Psoas muscle (tissue), 8 donors: ENCODE measurements around the gene COL5A2. TPM values are rescaled to one million over a fixed set of nuclear protein-coding genes. Genes with fewer than 3 reads are reported as not detected.

Experiments used
- ATAC-seq, 4 donors: fragments of 200-7000 bp; cut with Tn5 transposase; one replicate each; pipeline ENCODE4 v1.9.1; 2020; ENCODE audit warnings: moderate library complexity in 3 of 4, mild to moderate bottlenecking in 2 of 4
- DNase-seq, 2 donors: peaks; one replicate each; pipeline ENCODE4 v3.0.0-alpha.2; 2020
- H3K27ac ChIP-seq: fragments of 200-600 bp; one replicate; pipeline ENCODE4 v1.8.0; 2022
- H3K27me3 ChIP-seq, 3 donors: fragments of 200-600 bp in 1 of 3; one replicate each; pipeline versions ENCODE4 v1.6.1 to v1.8.0; 2013 to 2022; ENCODE audit warnings: low read length in 2 of 3, mild to moderate bottlenecking in 2 of 3, moderate library complexity in 1 of 3; ENCODE audit not compliant: insufficient read depth in 3 of 3
- H3K36me3 ChIP-seq, 2 donors: fragments of 200-600 bp in 1 of 2; one replicate each; pipeline versions ENCODE4 v1.6.1 to v1.8.0; 2013 to 2022; ENCODE audit warnings: low read depth in 1 of 2, mild to moderate bottlenecking in 1 of 2, moderate library complexity in 1 of 2; ENCODE audit not compliant: insufficient read depth in 1 of 2
- H3K4me1 ChIP-seq: fragments of 200-600 bp; one replicate; pipeline ENCODE4 v1.8.0; 2022
- H3K4me3 ChIP-seq: fragments of 200-600 bp; one replicate; pipeline ENCODE4 v1.8.0; 2022; ENCODE audit warnings: mild to moderate bottlenecking
- H3K9me3 ChIP-seq: fragments of 200-600 bp; one replicate; pipeline ENCODE4 v1.8.0; 2022
- CTCF ChIP-seq: fragments of 200-600 bp; IDR thresholded peaks from one replicate; pipeline ENCODE4 v1.8.0; 2022; ENCODE audit warnings: antibody characterized with exemption
- WGBS, 3 donors: extraction: QIAGEN DNeasy Blood & Tissue Kit; methylation state at CpG; one replicate each; pipeline versions ENCODE4 v1.1.6 to v1.1.7; 2013; 5-methylcytosine and 5-hydroxymethylcytosine counted together
- intact Hi-C, 2 donors: fragments of 100-400 bp; cut with DNase I; formaldehyde crosslinking; loops; one replicate each; pipeline versions ENCODE4 v1.11.0 to v1.14.2; 2022
- polyA plus RNA-seq, 3 donors: library from polyadenylated mRNA; stranded (reverse); fragments of 200-250 nt; gene quantifications; one replicate each; pipeline ENCODE4 v1.2.3, GENCODE V29; 2013
- total RNA-seq, 4 donors: library from RNA; stranded (reverse); fragmentation: NEBNext Ultra II Directional in 2 of 4; extraction: Animal tissue kit (Norgen Biotek cat#: 25700) in 2 of 4; gene quantifications; one replicate each; pipeline versions ENCODE4 v1.2.1 to v1.2.4, GENCODE V29; 2021 to 2023
- donor health status: healthy with polysubstance abuse.
- donor health status: DM: no; HTN: no; CAD: no; lungs with moderate emphysema.
- donor health status: Bipolar disorder and iron deficiency.
- donor health status: healthy.
- donor health status: DM: yes; HTN: yes; CAD: no.
- donor health status: DM: no; HTN: no; CAD: no.
- donor health status: DM: no; HTN: no; CAD: no.
- donor health status: DM: yes; HTN: yes; CAD: no.

Gene COL5A2
- total and polyA plus RNA-seq, 7 donors, result 2.3 to 16.8 (median 3.9) TPM

- ATAC-seq (no peak), DNase-seq (no peak)
- Histone ChIP-seq H3K27ac (no peak overlapping the region), H3K4me1 (no peaks in the 10 kb centered on the region), H3K27me3 (no peaks in the 10 kb centered on the region), H3K36me3 (no peaks in the 10 kb centered on the region), H3K4me3 (no peak overlapping the region), H3K9me3 (no peaks in the 10 kb centered on the region)
- WGBS, 3 donors, result 75 to 84% (median 83%) methylated on average over 3 of the region's 3 CpGs
- no peak for TF ChIP-seq CTCF
- intact Hi-C loops, result no loop called here
Measured at GRCh38 chr2:189188115-189188805, 8.7 kb upstream of the COL5A2 start.

GRCh38 chr2:189183170-189183569 is 3.6 kb upstream of the COL5A2 start:
- no peaks in the 10 kb centered on the region for H3K4me1 ChIP-seq

GRCh38 chr2:189181706-189182105 is 2.1 kb upstream of the COL5A2 start:
- no peak for TF ChIP-seq CTCF
- no peaks in the 10 kb centered on the region for H3K27me3 ChIP-seq
- DNase-seq (no peak), ATAC-seq (no peak)
- no peak overlapping the region for H3K4me3 ChIP-seq
- no peaks in the 10 kb centered on the region for H3K9me3 ChIP-seq
- intact Hi-C loops, result no loop called here
- H3K27ac ChIP-seq, result no peak overlapping the region
- no peaks in the 10 kb centered on the region for H3K36me3 ChIP-seq
- no peaks in the 10 kb centered on the region for H3K4me1 ChIP-seq

More at GRCh38 chr2:189183170-189183569, 3.6 kb upstream of the COL5A2 start:
- DNase-seq, result no peak
- intact Hi-C loops, result no loop called here
- H3K27ac ChIP-seq, result no peak overlapping the region
- H3K4me3 ChIP-seq, result no peak overlapping the region
- no peak for TF ChIP-seq CTCF
- H3K36me3 ChIP-seq, result no peaks in the 10 kb centered on the region
- no peak for ATAC-seq
- no peaks in the 10 kb centered on the region for H3K27me3 ChIP-seq
- no peaks in the 10 kb centered on the region for H3K9me3 ChIP-seq

- no peaks in the 10 kb centered on the region for H3K27me3 ChIP-seq
- TF ChIP-seq CTCF, result no peak
- ATAC-seq (peak in 3 of 4 donors; percentile 36 to 66 (median 52)), DNase-seq (peak in 1 of 2 donors; percentile 48)
- no peaks in the 10 kb centered on the region for H3K9me3 ChIP-seq
- 2 to 4% (median 3%) methylated on average over 14 of the region's 14 CpGs for WGBS, 3 donors
- peak overlapping the region; percentile 39 for H3K27ac ChIP-seq
- H3K4me1 ChIP-seq, result no peaks in the 10 kb centered on the region
- intact Hi-C loops, result no loop called here
- H3K4me3 ChIP-seq, result peak overlapping the region; percentile 64
- no peaks in the 10 kb centered on the region for H3K36me3 ChIP-seq
Measured at GRCh38 chr2:189178726-189179569, 613 bp downstream of the COL5A2 start.
